ENCODE measurements around the gene GLIS1.

Gene GLIS1

DNA sequence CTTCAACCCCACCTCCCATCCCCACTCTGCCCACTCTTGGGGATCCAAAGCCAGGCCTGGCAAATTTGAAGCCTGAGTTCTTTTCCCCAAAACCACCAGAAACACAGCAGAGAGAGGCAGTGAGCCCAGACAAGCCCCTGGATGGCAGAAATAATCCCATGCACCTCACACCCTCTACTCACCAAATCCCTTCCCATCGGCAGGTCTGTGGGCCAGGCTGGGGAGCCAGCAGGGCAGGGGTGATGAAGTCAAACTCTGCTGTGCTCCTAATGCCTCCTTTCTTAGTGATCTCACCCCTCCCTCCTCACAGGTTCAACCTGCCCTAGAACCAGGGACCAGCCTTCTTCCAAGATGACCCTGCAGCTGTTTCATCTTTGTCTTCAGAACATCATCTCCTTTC lies 72.4 kb downstream of the GLIS1 start:
- no peak for DNase-seq (ENCODE audit: low read depth, low spot score)
- Histone ChIP-seq H3K36me3 (ENCODE audit: insufficient read depth, low read length) (no peaks in the 10 kb centered on the region), H3K27ac (no peak overlapping the region), H3K9me3 (ENCODE audit: low read depth, low read length) (no peaks in the 10 kb centered on the region), H3K4me3 (no peak overlapping the region), H3K9ac (ENCODE audit: insufficient read length) (no peak overlapping the region)
- no peak for TF ChIP-seq FOXP2 (optimal IDR thresholded peaks at IDR 0.05; ENCODE audit: control extremely low read depth, extremely low read length, insufficient read depth)
- no peak for TF ChIP-seq EZH2 (IDR thresholded peaks at IDR 0.05)
- TF ChIP-seq POLR2AphosphoS5 (IDR thresholded peaks at IDR 0.05; ENCODE audit: borderline replicate concordance, low read depth, low read length), result no peak

- H3K27ac ChIP-seq, result no peak overlapping the region
- no peaks in the 10 kb centered on the region for H3K9me3 ChIP-seq (ENCODE audit: low read depth, low read length)
- no peak for DNase-seq (ENCODE audit: low read depth, low spot score)
- no peak overlapping the region for H3K9ac ChIP-seq (ENCODE audit: insufficient read length)
- H3K36me3 ChIP-seq (ENCODE audit: insufficient read depth, low read length), result no peaks in the 10 kb centered on the region
- no peak for TF ChIP-seq FOXP2 (optimal IDR thresholded peaks at IDR 0.05; ENCODE audit: control extremely low read depth, extremely low read length, insufficient read depth)
- no peak for TF ChIP-seq EZH2 (IDR thresholded peaks at IDR 0.05)
- H3K4me3 ChIP-seq, result no peak overlapping the region
Observed at GRCh38 chr1:53665996-53666395, 73.0 kb downstream of the GLIS1 start.

DNA sequence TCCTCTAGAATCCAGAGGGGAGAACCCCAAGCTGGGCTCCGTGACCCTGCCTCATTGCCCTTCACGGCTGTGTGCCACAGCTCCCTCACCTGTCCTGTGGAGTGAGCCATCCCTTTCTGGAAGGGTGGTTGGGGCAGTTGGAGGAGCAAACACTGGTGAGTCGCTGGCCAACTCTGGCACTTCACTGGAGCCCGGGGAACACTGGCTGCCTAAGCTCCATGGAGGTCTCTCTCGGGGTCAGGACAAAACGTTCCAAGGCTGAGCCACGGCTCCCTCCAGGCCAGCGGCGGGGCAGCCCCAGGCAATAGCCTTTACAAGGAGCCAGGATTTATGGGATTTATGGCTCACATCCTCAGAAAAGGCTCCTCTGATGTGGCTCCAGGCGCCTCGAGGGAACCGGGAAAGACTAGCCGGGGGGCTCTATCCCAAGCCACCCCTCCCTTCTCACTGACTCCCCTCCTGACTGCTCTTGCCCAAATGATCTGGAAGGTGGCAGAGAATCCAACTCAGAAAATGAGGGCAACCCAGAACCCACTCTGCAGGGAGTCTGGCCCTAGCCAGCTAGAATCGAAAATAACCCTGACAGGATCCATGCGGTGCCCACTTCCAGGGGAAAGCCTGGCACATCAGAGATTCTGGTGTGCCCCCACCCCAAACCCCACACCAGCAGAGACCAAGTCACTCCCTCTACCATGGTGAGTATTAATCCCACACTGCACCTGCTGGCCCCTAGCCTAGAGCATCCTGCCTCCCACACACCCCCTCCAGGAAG lies 75.2 kb downstream of the GLIS1 start:
- Histone ChIP-seq H3K9ac (ENCODE audit: insufficient read length) (no peak overlapping the region), H3K4me3 (no peak overlapping the region), H3K36me3 (ENCODE audit: insufficient read depth, low read length) (no peaks in the 10 kb centered on the region), H3K27ac (no peak overlapping the region), H3K9me3 (ENCODE audit: low read depth, low read length) (no peaks in the 10 kb centered on the region)
- DNase-seq (ENCODE audit: low read depth, low spot score), result no peak
- TF ChIP-seq EZH2 (IDR thresholded peaks at IDR 0.05), result no peak
- no peak for TF ChIP-seq POLR2AphosphoS5 (IDR thresholded peaks at IDR 0.05; ENCODE audit: borderline replicate concordance, low read depth, low read length)
- no peak for TF ChIP-seq FOXP2 (optimal IDR thresholded peaks at IDR 0.05; ENCODE audit: control extremely low read depth, extremely low read length, insufficient read depth)

GRCh38 chr1:53662951-53663350 lies 76.0 kb downstream of the GLIS1 start:
- Histone ChIP-seq H3K36me3 (ENCODE audit: insufficient read depth, low read length) (no peaks in the 10 kb centered on the region), H3K27ac (no peak overlapping the region), H3K4me3 (no peak overlapping the region), H3K9ac (ENCODE audit: insufficient read length) (no peak overlapping the region), H3K9me3 (ENCODE audit: low read depth, low read length) (no peaks in the 10 kb centered on the region)
- DNase-seq (ENCODE audit: low read depth, low spot score), result no peak
- TF ChIP-seq POLR2AphosphoS5 (IDR thresholded peaks at IDR 0.05; ENCODE audit: borderline replicate concordance, low read depth, low read length) (no peak), EZH2 (IDR thresholded peaks at IDR 0.05) (no peak), FOXP2 (optimal IDR thresholded peaks at IDR 0.05; ENCODE audit: control extremely low read depth, extremely low read length, insufficient read depth) (no peak)

DNA sequence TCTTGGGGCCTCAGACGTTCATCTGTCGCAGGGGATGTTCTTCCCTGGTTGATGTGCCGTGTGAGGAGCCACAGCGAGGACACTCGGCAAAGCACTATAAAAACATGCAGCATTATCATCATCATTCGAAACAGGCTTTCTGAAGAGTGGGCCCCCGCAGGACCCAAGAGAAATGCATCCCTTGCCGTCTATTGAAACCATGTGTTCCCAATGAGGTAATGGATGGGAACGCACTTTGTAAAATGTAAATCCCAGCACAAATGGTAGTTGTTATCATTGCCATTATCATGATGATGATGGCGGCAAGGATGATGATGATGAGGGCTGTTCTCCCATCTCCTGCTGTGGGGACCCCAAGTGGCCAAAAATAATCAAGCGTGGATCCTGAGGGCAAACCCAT lies 76.8 kb downstream of the GLIS1 start:
- Histone ChIP-seq H3K9me3 (ENCODE audit: low read depth, low read length) (no peaks in the 10 kb centered on the region), H3K36me3 (ENCODE audit: insufficient read depth, low read length) (no peaks in the 10 kb centered on the region), H3K4me3 (no peak overlapping the region), H3K9ac (ENCODE audit: insufficient read length) (no peak overlapping the region), H3K27ac (no peak overlapping the region)
- TF ChIP-seq POLR2AphosphoS5 (IDR thresholded peaks at IDR 0.05; ENCODE audit: borderline replicate concordance, low read depth, low read length), result no peak
- no peak for TF ChIP-seq FOXP2 (optimal IDR thresholded peaks at IDR 0.05; ENCODE audit: control extremely low read depth, extremely low read length, insufficient read depth)
- no peak for TF ChIP-seq EZH2 (IDR thresholded peaks at IDR 0.05)
- DNase-seq (ENCODE audit: low read depth, low spot score), result no peak

DNA sequence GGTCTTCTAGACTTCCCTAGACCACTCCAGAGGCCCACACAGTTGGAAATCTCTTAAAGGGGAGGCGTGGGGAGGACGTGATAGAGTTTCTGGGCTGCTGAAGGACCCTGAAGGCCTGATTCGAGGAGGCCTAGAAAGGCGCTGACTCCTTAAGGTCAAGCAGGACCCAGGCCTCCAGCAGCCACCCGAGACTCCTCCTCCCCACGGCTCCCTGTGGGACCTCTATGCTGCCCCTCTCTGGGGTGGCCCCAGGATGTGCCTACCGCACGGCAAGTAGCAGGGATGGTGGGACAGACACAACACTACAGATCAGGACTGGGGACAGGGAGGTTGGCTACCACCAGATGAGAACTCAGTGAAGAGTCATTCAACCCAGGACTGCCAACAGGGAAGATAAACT lies 77.5 kb downstream of the GLIS1 start:
- H3K36me3 ChIP-seq (ENCODE audit: insufficient read depth, low read length), result no peaks in the 10 kb centered on the region
- TF ChIP-seq EZH2 (IDR thresholded peaks at IDR 0.05) (no peak), POLR2AphosphoS5 (IDR thresholded peaks at IDR 0.05; ENCODE audit: borderline replicate concordance, low read depth, low read length) (no peak), FOXP2 (optimal IDR thresholded peaks at IDR 0.05; ENCODE audit: control extremely low read depth, extremely low read length, insufficient read depth) (no peak)
- H3K27ac ChIP-seq, result no peak overlapping the region
- H3K9ac ChIP-seq (ENCODE audit: insufficient read length), result no peak overlapping the region
- no peak overlapping the region for H3K4me3 ChIP-seq
- H3K9me3 ChIP-seq (ENCODE audit: low read depth, low read length), result no peaks in the 10 kb centered on the region
- DNase-seq (ENCODE audit: low read depth, low spot score), result no peak

DNA sequence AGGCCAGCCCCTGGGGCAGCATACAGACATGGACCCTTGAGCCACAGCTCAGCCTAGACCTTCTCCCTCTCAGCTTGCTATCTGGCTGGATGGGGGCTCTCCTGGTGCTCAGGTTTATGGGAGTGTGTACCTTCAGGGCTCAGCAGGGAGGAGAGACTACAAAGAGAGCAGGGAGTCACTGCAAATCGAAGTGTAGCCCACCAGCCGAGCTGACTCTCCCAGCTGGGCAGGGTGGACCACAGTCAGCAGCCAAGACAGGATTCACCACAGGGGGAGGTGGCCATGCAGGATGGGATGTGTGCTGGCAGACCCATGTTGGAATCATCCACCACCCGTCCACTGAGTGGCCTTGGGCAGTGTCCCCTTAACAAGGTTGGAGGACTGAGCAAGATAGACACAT lies 78.3 kb downstream of the GLIS1 start:
- no peaks in the 10 kb centered on the region for H3K9me3 ChIP-seq (ENCODE audit: low read depth, low read length)
- no peak overlapping the region for H3K27ac ChIP-seq
- H3K36me3 ChIP-seq (ENCODE audit: insufficient read depth, low read length), result no peaks in the 10 kb centered on the region
- no peak overlapping the region for H3K4me3 ChIP-seq
- H3K9ac ChIP-seq (ENCODE audit: insufficient read length), result no peak overlapping the region
- no peak for TF ChIP-seq POLR2AphosphoS5 (IDR thresholded peaks at IDR 0.05; ENCODE audit: borderline replicate concordance, low read depth, low read length)
- no peak for TF ChIP-seq FOXP2 (optimal IDR thresholded peaks at IDR 0.05; ENCODE audit: control extremely low read depth, extremely low read length, insufficient read depth)
- TF ChIP-seq EZH2 (IDR thresholded peaks at IDR 0.05), result no peak
- no peak for DNase-seq (ENCODE audit: low read depth, low spot score)

DNA sequence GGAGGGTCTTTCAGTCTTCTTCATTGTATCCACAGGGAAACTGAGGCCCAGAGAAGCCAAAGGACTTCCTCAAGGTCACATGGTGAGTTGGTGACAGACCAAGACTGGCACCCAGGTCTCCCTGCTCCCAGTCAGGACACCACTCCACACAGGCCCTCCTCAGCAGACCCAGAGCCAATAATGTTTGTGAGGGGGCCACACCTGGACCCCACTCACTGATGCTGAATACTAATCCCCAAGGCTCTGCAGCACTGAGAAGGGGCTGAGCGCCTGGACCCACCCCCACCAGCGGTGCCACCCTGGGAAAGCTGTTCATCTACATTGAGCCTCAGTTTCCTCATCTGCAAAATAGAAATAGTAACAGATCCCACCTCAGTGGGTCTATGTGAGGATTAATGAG lies 79.5 kb downstream of the GLIS1 start:
- Histone ChIP-seq H3K9ac (ENCODE audit: insufficient read length) (no peak overlapping the region), H3K36me3 (ENCODE audit: insufficient read depth, low read length) (no peaks in the 10 kb centered on the region), H3K9me3 (ENCODE audit: low read depth, low read length) (no peaks in the 10 kb centered on the region), H3K4me3 (no peak overlapping the region), H3K27ac (no peak overlapping the region)
- TF ChIP-seq EZH2 (IDR thresholded peaks at IDR 0.05) (no peak), FOXP2 (optimal IDR thresholded peaks at IDR 0.05; ENCODE audit: control extremely low read depth, extremely low read length, insufficient read depth) (no peak), POLR2AphosphoS5 (IDR thresholded peaks at IDR 0.05; ENCODE audit: borderline replicate concordance, low read depth, low read length) (no peak)
- no peak for DNase-seq (ENCODE audit: low read depth, low spot score)

Measured in SK-N-MC (cell line).